PFSK-1 (cell line): ENCODE data around the gene OR52J3.

Experiments used
- POLR2AphosphoS5 ChIP-seq: IDR thresholded peaks from 2 replicates; pipeline ENCODE4 v1.6.1; 2012; ENCODE audit warnings: low read depth, mild to moderate bottlenecking, control low read depth, low read length, moderate library complexity
- TF ChIP-seq, protein P1 (sequence below), 2 experiments: IDR thresholded peaks; 2 replicates each; pipeline versions ENCODE4 v1.6.1 to v1.8.0; 2011 to 2012; ENCODE audit warnings: low read depth in 2 of 2, low read length in 2 of 2, control low read depth in 1 of 2, inconsistent platforms in 1 of 2, mild to moderate bottlenecking in 1 of 2, moderate library complexity in 1 of 2; ENCODE audit not compliant: insufficient read depth in 1 of 2

DNA sequence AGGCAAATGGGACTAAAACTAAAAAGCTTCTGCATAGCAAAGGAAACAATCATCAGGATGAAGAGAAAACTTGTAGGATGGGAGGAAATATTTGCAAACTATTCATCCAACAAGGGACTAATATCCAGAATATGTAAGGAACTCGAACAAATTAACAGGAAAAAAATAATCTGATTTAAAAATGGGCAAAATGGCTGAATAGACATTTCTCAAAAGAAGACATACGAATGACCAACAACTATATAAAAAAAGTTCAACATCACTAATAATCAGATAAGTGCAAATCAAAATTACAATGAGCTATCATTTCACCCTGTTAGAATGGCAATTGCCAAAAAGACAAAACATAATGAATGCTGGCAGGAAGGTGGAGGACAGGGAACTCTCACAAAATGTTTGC is 35.1 kb downstream of the OR52J3 start:
- no peak for TF ChIP-seq POLR2AphosphoS5
- TF ChIP-seq, protein P1, sequence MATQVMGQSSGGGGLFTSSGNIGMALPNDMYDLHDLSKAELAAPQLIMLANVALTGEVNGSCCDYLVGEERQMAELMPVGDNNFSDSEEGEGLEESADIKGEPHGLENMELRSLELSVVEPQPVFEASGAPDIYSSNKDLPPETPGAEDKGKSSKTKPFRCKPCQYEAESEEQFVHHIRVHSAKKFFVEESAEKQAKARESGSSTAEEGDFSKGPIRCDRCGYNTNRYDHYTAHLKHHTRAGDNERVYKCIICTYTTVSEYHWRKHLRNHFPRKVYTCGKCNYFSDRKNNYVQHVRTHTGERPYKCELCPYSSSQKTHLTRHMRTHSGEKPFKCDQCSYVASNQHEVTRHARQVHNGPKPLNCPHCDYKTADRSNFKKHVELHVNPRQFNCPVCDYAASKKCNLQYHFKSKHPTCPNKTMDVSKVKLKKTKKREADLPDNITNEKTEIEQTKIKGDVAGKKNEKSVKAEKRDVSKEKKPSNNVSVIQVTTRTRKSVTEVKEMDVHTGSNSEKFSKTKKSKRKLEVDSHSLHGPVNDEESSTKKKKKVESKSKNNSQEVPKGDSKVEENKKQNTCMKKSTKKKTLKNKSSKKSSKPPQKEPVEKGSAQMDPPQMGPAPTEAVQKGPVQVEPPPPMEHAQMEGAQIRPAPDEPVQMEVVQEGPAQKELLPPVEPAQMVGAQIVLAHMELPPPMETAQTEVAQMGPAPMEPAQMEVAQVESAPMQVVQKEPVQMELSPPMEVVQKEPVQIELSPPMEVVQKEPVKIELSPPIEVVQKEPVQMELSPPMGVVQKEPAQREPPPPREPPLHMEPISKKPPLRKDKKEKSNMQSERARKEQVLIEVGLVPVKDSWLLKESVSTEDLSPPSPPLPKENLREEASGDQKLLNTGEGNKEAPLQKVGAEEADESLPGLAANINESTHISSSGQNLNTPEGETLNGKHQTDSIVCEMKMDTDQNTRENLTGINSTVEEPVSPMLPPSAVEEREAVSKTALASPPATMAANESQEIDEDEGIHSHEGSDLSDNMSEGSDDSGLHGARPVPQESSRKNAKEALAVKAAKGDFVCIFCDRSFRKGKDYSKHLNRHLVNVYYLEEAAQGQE (IDR thresholded peaks at IDR 0.05; ENCODE audit: insufficient read depth in 1 of 2, low read depth in 2 of 2, low read length in 2 of 2): no peak
